Keratinocyte (primary cell): Measurements from ENCODE around the gene REPS1. TPM values are rescaled to one million over a fixed set of nuclear protein-coding genes. Genes with fewer than 3 reads are reported as not detected.

ENCODE experiments used
- DNase-seq: peaks from one replicate; pipeline ENCODE4 v3.0.0-alpha.2; 2011; ENCODE audit warnings: low read depth, missing footprints, low spot score
- FAIRE-seq: peaks from 2 replicates; lab custom pipeline; 2011; peaks lifted over from hg19 to GRCh38; lab: Jason Lieb, UNC
- H2AFZ ChIP-seq: 2 replicates; pipeline ENCODE4 v1.6.0; 2012; ENCODE audit warnings: low read length, control low read depth, inconsistent platforms; ENCODE audit not compliant: control insufficient read depth
- H3K27ac ChIP-seq: 2 replicates; pipeline ENCODE4 v1.5.1; 2011; ENCODE audit warnings: low read length; ENCODE audit not compliant: control insufficient read depth, insufficient read depth
- H3K27me3 ChIP-seq: 3 replicates; pipeline ENCODE4 v1.6.0; 2011; ENCODE audit warnings: low read length; ENCODE audit not compliant: control insufficient read depth, insufficient read depth; ENCODE audit errors: extremely low read depth
- H3K36me3 ChIP-seq, 2 experiments: 2 replicates in 1 of 2; 3 replicates in 1 of 2; pipeline ENCODE4 v1.5.1; 2011; ENCODE audit warnings: low read length in 2 of 2, mild to moderate bottlenecking in 1 of 2; ENCODE audit not compliant: control insufficient read depth in 2 of 2, insufficient read depth in 2 of 2; ENCODE audit errors: extremely low read depth in 1 of 2
- H3K4me1 ChIP-seq: 3 replicates; pipeline ENCODE4 v1.5.1; 2011; ENCODE audit warnings: low read length; ENCODE audit not compliant: control insufficient read depth, insufficient read depth; ENCODE audit errors: extremely low read depth
- H3K4me2 ChIP-seq: 3 replicates; pipeline ENCODE4 v1.6.0; 2011; ENCODE audit warnings: low read depth, low read length; ENCODE audit not compliant: control insufficient read depth, insufficient read depth; ENCODE audit errors: extremely low read depth
- H3K4me3 ChIP-seq, 3 experiments: fragments of 200-600 bp in 1 of 3; sonication (generic) in 1 of 3; 2 replicates in 2 of 3; 3 replicates in 1 of 3; pipeline ENCODE4 v1.5.1; 2011 to 2016; ENCODE audit warnings: low read length in 3 of 3, mild to moderate bottlenecking in 3 of 3, control low read depth in 2 of 3, inconsistent platforms in 1 of 3, low read depth in 1 of 3, mixed read lengths in 1 of 3, mixed run types in 1 of 3, moderate library complexity in 1 of 3; ENCODE audit not compliant: control insufficient read depth in 2 of 3, insufficient read depth in 2 of 3; ENCODE audit errors: extremely low read depth in 1 of 3
- H3K79me2 ChIP-seq: 2 replicates; pipeline ENCODE4 v1.6.0; 2012; ENCODE audit warnings: low read length; ENCODE audit not compliant: control insufficient read depth, insufficient read depth
- H3K9ac ChIP-seq: 3 replicates; pipeline ENCODE4 v1.6.0; 2011; ENCODE audit warnings: low read length; ENCODE audit not compliant: control insufficient read depth, insufficient read depth; ENCODE audit errors: extremely low read depth
- H3K9me1 ChIP-seq: 3 replicates; pipeline ENCODE4 v1.6.0; 2011; ENCODE audit warnings: low read length; ENCODE audit not compliant: control insufficient read depth, insufficient read depth; ENCODE audit errors: extremely low read depth
- H3K9me3 ChIP-seq: 2 replicates; pipeline ENCODE4 v1.5.1; 2012; ENCODE audit warnings: low read depth, low read length; ENCODE audit not compliant: control insufficient read depth
- H4K20me1 ChIP-seq: 3 replicates; pipeline ENCODE4 v1.6.0; 2011; ENCODE audit warnings: low read length; ENCODE audit not compliant: control insufficient read depth, insufficient read depth; ENCODE audit errors: extremely low read depth
- EZH2 ChIP-seq: IDR thresholded peaks from one replicate; pipeline ENCODE4 v1.6.1; 2012; ENCODE audit warnings: inconsistent platforms, mild to moderate bottlenecking, low read length, moderate library complexity
- dilution Hi-C: fragments of 300-500 bp; cut with MboI; formaldehyde crosslinking; loops from one replicate; pipeline ENCODE4 v1.7.0; 2020; ENCODE audit warnings: low sequenced_read_pairs; ENCODE audit not compliant: extremely low pct_ligation_motif_present
- polyA plus RNA-seq, 5 experiments: library from polyadenylated mRNA; depleted of rRNA in 3 of 5; stranded (reverse) in 3 of 5; stranded (forward) in 1 of 5; unstranded in 1 of 5; fragments of >200 nt; gene quantifications; 1 replicate in 1 of 5; 2 replicates in 3 of 5; 3 replicates in 1 of 5; pipeline versions ENCODE4 v1.2.1 to v1.2.3, GENCODE V29; 2011 to 2012; ENCODE audit warnings: missing spikeins in 2 of 5, low read depth in 1 of 5, low replicate concordance in 1 of 5
- TF ChIP-seq, protein P1 (sequence below), 3 experiments: IDR thresholded peaks in 1 of 3; conservative IDR thresholded peaks in 1 of 3; optimal IDR thresholded peaks in 1 of 3; 2 replicates in 2 of 3; 3 replicates in 1 of 3; pipeline versions ENCODE3 to v1.5.1; 2011; ENCODE audit warnings: low read length in 3 of 3, mild to moderate bottlenecking in 3 of 3, moderate library complexity in 2 of 3, control low read depth in 1 of 3, inconsistent platforms in 1 of 3; ENCODE audit not compliant: insufficient read depth in 2 of 3; ENCODE audit errors: extremely low read depth in 1 of 3

Gene REPS1
- polyA plus RNA-seq, 1 donor (not counting 4 experiments of a cell fraction or from before 2014, with no cell fraction given), result 61.3 TPM

GRCh38 chr6:138862456-138862855 lies 125.6 kb downstream of the REPS1 start:
- no peak overlapping the region for H3K4me3 ChIP-seq
- no peaks in the 10 kb centered on the region for H3K9me1 ChIP-seq
- dilution Hi-C loops, result no loop called here
- H3K27me3 ChIP-seq, result no peaks in the 10 kb centered on the region
- H3K9me3 ChIP-seq, result no peaks in the 10 kb centered on the region
- no peak overlapping the region for H2AFZ ChIP-seq
- TF ChIP-seq EZH2, result no peak
- TF ChIP-seq, protein P1, sequence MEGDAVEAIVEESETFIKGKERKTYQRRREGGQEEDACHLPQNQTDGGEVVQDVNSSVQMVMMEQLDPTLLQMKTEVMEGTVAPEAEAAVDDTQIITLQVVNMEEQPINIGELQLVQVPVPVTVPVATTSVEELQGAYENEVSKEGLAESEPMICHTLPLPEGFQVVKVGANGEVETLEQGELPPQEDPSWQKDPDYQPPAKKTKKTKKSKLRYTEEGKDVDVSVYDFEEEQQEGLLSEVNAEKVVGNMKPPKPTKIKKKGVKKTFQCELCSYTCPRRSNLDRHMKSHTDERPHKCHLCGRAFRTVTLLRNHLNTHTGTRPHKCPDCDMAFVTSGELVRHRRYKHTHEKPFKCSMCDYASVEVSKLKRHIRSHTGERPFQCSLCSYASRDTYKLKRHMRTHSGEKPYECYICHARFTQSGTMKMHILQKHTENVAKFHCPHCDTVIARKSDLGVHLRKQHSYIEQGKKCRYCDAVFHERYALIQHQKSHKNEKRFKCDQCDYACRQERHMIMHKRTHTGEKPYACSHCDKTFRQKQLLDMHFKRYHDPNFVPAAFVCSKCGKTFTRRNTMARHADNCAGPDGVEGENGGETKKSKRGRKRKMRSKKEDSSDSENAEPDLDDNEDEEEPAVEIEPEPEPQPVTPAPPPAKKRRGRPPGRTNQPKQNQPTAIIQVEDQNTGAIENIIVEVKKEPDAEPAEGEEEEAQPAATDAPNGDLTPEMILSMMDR (optimal IDR thresholded peaks at IDR 0.05 in 1 of 3, IDR thresholded peaks at IDR 0.05 in 1 of 3, conservative IDR thresholded peaks at IDR 0.05 in 1 of 3; ENCODE audit: extremely low read depth in 1 of 3, insufficient read depth in 2 of 3, low read length in 3 of 3), result no peak
- H3K4me1 ChIP-seq, result no peaks in the 10 kb centered on the region
- no peak for FAIRE-seq
- DNase-seq, result no peak
- H4K20me1 ChIP-seq, result no peaks in the 10 kb centered on the region
- no peak overlapping the region for H3K9ac ChIP-seq
- no peaks in the 10 kb centered on the region for H3K36me3 ChIP-seq
- no peaks in the 10 kb centered on the region for H3K79me2 ChIP-seq
- H3K4me2 ChIP-seq, result no peak overlapping the region
- H3K27ac ChIP-seq, result no peak overlapping the region

DNA sequence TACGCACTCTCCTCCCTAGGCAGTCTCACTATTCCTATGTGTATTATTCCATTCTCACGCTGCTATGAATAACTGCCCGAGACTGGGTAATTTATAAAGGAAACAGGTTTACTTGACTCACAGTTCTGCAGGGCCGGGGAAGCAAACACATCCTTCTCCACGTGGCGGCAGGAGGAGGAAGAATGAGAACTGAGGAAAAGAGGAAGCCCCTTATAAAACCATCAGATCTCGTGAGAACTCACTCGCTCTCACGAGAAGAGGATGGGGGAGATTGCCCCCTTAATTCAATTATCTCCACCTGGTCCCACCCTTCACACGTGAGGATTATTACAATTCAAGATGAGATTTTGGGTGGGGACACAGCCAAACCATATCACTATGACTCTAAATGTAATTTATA lies 130.3 kb downstream of the REPS1 start:
- no peak for DNase-seq
- no peak overlapping the region for H3K9ac ChIP-seq
- no peaks in the 10 kb centered on the region for H3K9me1 ChIP-seq
- no peak for FAIRE-seq
- no peaks in the 10 kb centered on the region for H3K36me3 ChIP-seq
- H3K27ac ChIP-seq, result no peak overlapping the region
- no peak overlapping the region for H3K4me3 ChIP-seq
- no peak overlapping the region for H3K4me2 ChIP-seq
- H2AFZ ChIP-seq, result no peak overlapping the region
- dilution Hi-C loops, result no loop called here
- H3K4me1 ChIP-seq, result no peaks in the 10 kb centered on the region
- H4K20me1 ChIP-seq, result no peaks in the 10 kb centered on the region
- no peaks in the 10 kb centered on the region for H3K79me2 ChIP-seq
- H3K9me3 ChIP-seq, result no peaks in the 10 kb centered on the region
- TF ChIP-seq, protein P1 (optimal IDR thresholded peaks at IDR 0.05 in 1 of 3, IDR thresholded peaks at IDR 0.05 in 1 of 3, conservative IDR thresholded peaks at IDR 0.05 in 1 of 3; ENCODE audit: extremely low read depth in 1 of 3, insufficient read depth in 2 of 3, low read length in 3 of 3), result no peak
- TF ChIP-seq EZH2, result no peak
- H3K27me3 ChIP-seq, result no peaks in the 10 kb centered on the region
